Esophagus squamous epithelium (tissue), 5 donors: ENCODE results near the gene VAMP7. TPM values are rescaled to one million over a fixed set of nuclear protein-coding genes. Genes with fewer than 3 reads are reported as not detected.

Experiments
- DNase-seq: peaks from one replicate; lab custom pipeline; 2025; lab: John Stamatoyannopoulos, UW
- H3K27ac ChIP-seq, 4 donors: fragments of 200-600 bp; sonication (generic); one replicate each; pipeline ENCODE4 v1.5.1; 2016 to 2019; ENCODE audit warnings: mild to moderate bottlenecking in 1 of 4
- H3K27me3 ChIP-seq, 4 donors: fragments of 200-600 bp; sonication (generic); 1 replicate in 3 of 4; 2 replicates in 1 of 4; pipeline versions ENCODE4 v1.5.1 to v1.6.0; 2017 to 2021; ENCODE audit warnings: antibody characterized with exemption in 1 of 4
- H3K36me3 ChIP-seq, 3 donors: fragments of 200-600 bp; sonication (generic); one replicate each; pipeline ENCODE4 v1.5.1; 2016 to 2019
- H3K4me1 ChIP-seq, 3 donors: fragments of 200-600 bp; sonication (generic); one replicate each; pipeline ENCODE4 v1.5.1; 2017 to 2019
- H3K4me3 ChIP-seq, 4 donors: fragments of 200-600 bp; sonication (generic); 1 replicate in 3 of 4; 2 replicates in 1 of 4; pipeline ENCODE4 v1.5.1; 2016 to 2019; ENCODE audit warnings: mild to moderate bottlenecking in 2 of 4, moderate library complexity in 1 of 4
- H3K9me3 ChIP-seq, 3 donors: fragments of 200-600 bp; sonication (generic); one replicate each; pipeline ENCODE4 v1.5.1; 2016 to 2019
- POLR2A ChIP-seq, 4 donors: fragments of 450-650 bp; IDR thresholded peaks; one replicate each; pipeline ENCODE4 v1.6.1; 2017; ENCODE audit warnings: antibody characterized with exemption in 4 of 4, mild to moderate bottlenecking in 4 of 4, moderate library complexity in 3 of 4
- WGBS, 2 donors: methylation state at CpG; one replicate each; pipeline ENCODE4 v1.1.5; 2018; 5-methylcytosine and 5-hydroxymethylcytosine counted together
- intact Hi-C: fragments of 100-400 bp; cut with DNase I; formaldehyde crosslinking; loops from one replicate; pipeline ENCODE4 v1.15.0; 2022
- total RNA-seq, 4 donors: library from RNA; depleted of rRNA; stranded (reverse); fragments of >200 nt; gene quantifications; one replicate each; pipeline ENCODE4 v1.1.0, GENCODE V29; 2016
- TF ChIP-seq, protein P1 (sequence below), 6 experiments: fragments of 450-650 bp in 4 of 6; fragments of 200-600 bp in 2 of 6; sonication (generic) in 2 of 6; IDR thresholded peaks; one replicate each; pipeline ENCODE4 v1.5.1; 2016 to 2019; ENCODE audit warnings: antibody characterized with exemption in 6 of 6, mild to moderate bottlenecking in 4 of 6, moderate library complexity in 4 of 6
- donor health status: DM: yes; HTN: yes; CAD: no.

VAMP7 gene
- total RNA-seq, 4 donors from 2014 or later: 25.6 to 41.7 (median 28.2) TPM

GRCh38 chrX:155949098-155949497 lies 68.0 kb downstream of the VAMP7 start:
- H3K4me1 ChIP-seq: no peaks in the 10 kb centered on the region
- peaks cover 0 to 16% (median 0%) of the 10 kb centered on the region in 3 donors for H3K36me3 ChIP-seq
- DNase-seq: no peak
- 45 to 58% methylated on average over 2 of the region's 2 CpGs for WGBS, 2 donors
- intact Hi-C loops: no loop called here
- no peaks in the 10 kb centered on the region for H3K9me3 ChIP-seq
- TF ChIP-seq, protein P1, sequence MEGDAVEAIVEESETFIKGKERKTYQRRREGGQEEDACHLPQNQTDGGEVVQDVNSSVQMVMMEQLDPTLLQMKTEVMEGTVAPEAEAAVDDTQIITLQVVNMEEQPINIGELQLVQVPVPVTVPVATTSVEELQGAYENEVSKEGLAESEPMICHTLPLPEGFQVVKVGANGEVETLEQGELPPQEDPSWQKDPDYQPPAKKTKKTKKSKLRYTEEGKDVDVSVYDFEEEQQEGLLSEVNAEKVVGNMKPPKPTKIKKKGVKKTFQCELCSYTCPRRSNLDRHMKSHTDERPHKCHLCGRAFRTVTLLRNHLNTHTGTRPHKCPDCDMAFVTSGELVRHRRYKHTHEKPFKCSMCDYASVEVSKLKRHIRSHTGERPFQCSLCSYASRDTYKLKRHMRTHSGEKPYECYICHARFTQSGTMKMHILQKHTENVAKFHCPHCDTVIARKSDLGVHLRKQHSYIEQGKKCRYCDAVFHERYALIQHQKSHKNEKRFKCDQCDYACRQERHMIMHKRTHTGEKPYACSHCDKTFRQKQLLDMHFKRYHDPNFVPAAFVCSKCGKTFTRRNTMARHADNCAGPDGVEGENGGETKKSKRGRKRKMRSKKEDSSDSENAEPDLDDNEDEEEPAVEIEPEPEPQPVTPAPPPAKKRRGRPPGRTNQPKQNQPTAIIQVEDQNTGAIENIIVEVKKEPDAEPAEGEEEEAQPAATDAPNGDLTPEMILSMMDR (IDR thresholded peaks at IDR 0.05): no peak
- no peak for TF ChIP-seq POLR2A (IDR thresholded peaks at IDR 0.05)
- no peaks in the 10 kb centered on the region for H3K27me3 ChIP-seq
- no peak overlapping the region for H3K4me3 ChIP-seq
- no peak overlapping the region for H3K27ac ChIP-seq

DNA sequence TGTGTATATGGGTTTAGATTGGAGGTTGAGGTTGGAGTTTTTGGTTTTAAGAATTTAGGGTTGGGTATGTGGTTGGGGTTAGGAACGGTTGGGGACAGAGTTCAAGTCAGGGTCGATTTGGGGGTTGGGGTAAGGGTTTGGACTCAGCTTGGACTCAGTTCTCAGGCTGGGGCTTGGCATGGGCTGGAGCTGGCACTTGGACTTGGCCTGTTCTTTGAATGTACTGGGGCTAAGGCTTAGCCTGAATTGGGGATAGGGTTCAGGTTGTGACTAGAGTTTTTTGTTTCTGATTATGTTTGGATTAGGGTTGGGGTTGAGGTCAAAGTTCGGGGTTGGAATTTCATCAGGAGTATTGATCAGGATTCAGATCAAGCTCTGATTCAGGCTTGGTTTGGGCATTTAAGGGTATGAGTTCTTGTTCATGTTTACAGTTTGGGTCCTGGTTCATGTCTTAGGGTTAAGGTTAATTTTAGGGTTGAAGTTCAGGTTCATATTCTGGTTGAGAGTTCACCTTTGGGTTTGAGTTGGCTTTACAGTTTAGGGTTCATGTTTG lies 70.2 kb downstream of the VAMP7 start:
- no peaks in the 10 kb centered on the region for H3K9me3 ChIP-seq
- no peaks in the 10 kb centered on the region for H3K36me3 ChIP-seq
- H3K27ac ChIP-seq: no peak overlapping the region
- no peaks in the 10 kb centered on the region for H3K4me1 ChIP-seq
- intact Hi-C loops: no loop called here
- DNase-seq: no peak
- no peaks in the 10 kb centered on the region for H3K27me3 ChIP-seq
- TF ChIP-seq, protein P1 (IDR thresholded peaks at IDR 0.05): no peak
- no peak for TF ChIP-seq POLR2A (IDR thresholded peaks at IDR 0.05)
- WGBS, 2 donors: 66 to 74% methylated on average over 2 to 3 of the region's 3 CpGs
- H3K4me3 ChIP-seq: no peak overlapping the region

DNA sequence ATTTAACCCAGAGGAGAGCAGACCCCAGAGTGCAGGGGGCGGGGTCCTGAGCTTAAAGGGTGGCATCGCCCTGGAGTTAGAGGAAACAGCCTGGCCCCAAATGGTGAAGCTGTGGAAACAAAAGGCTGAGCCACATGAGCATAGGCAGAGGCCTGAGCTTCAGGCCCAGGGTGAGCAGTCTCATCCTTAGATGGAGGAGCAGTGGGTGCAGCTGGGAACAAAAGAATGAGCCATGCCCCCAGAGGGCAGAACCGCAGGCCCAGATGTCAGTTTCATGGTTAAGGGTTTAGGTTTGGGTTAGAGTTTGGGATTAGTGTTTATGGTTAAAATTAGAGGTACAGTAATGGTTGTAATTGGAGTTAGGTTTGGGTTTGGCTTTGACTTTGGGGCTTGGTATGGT lies 71.9 kb downstream of the VAMP7 start:
- H3K4me3 ChIP-seq: no peak overlapping the region
- no peaks in the 10 kb centered on the region for H3K4me1 ChIP-seq
- no peaks in the 10 kb centered on the region for H3K36me3 ChIP-seq
- H3K27me3 ChIP-seq: no peaks in the 10 kb centered on the region
- no peak for TF ChIP-seq POLR2A (IDR thresholded peaks at IDR 0.05)
- TF ChIP-seq, protein P1 (IDR thresholded peaks at IDR 0.05): no peak
- H3K9me3 ChIP-seq: no peaks in the 10 kb centered on the region
- 71 to 72% methylated on average over 3 of the region's 3 CpGs for WGBS, 2 donors
- H3K27ac ChIP-seq: no peak overlapping the region
- intact Hi-C loops: no loop called here
- DNase-seq: no peak

- intact Hi-C loops: no loop called here
- 41 to 67% methylated on average over 1 of the region's 1 CpG for WGBS, 2 donors
- no peaks in the 10 kb centered on the region for H3K4me1 ChIP-seq
- H3K36me3 ChIP-seq: no peaks in the 10 kb centered on the region
- no peaks in the 10 kb centered on the region for H3K9me3 ChIP-seq
- no peak for DNase-seq
- H3K27ac ChIP-seq: no peak overlapping the region
- H3K27me3 ChIP-seq: no peaks in the 10 kb centered on the region
- H3K4me3 ChIP-seq: no peak overlapping the region
- TF ChIP-seq, protein P1 (IDR thresholded peaks at IDR 0.05): no peak
- no peak for TF ChIP-seq POLR2A (IDR thresholded peaks at IDR 0.05)
These were observed 73.6 kb downstream of the VAMP7 start for GRCh38 chrX:155954793-155955192.

DNA sequence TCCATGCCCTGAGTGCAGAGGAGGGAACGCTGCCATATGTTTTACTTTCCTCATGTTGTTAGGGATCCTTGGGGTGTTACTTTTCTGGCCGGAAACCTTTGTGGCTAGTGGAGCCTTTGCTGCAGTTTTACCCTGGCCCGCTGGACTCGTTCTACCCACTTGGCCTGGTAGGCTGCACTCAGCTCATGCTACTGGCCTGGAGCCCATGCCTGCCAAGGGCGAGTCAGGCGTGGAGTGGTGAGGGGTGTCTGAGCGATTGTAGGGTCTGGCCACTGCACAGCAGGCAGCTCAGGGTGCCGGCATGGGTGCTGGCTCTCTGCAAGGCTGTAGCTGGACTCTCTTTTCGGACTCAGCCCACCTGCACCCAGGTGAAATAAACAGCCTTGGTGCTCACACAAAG lies 75.0 kb downstream of the VAMP7 start:
- no peaks in the 10 kb centered on the region for H3K9me3 ChIP-seq
- WGBS, 2 donors: 79 to 80% methylated on average over 2 to 6 of the region's 9 CpGs
- no peak for DNase-seq
- no peak overlapping the region for H3K27ac ChIP-seq
- no peaks in the 10 kb centered on the region for H3K27me3 ChIP-seq
- no peaks in the 10 kb centered on the region for H3K36me3 ChIP-seq
- H3K4me1 ChIP-seq: no peaks in the 10 kb centered on the region
- TF ChIP-seq, protein P1 (IDR thresholded peaks at IDR 0.05): no peak
- TF ChIP-seq POLR2A (IDR thresholded peaks at IDR 0.05): no peak
- no peak overlapping the region for H3K4me3 ChIP-seq
- intact Hi-C loops: no loop called here
